ENCODE data around the gene HEXIM1.

Gene HEXIM1

GRCh38 chr17:45146890-45147580 is 1.2 kb upstream of the HEXIM1 start:
- peak; percentile 85 for DNase-seq (ENCODE audit: low read depth)

- DNase-seq (ENCODE audit: low read depth): peak; percentile 99
These were observed 593 bp upstream of the HEXIM1 start for GRCh38 chr17:45147581-45148182.

- DNase-seq (ENCODE audit: low read depth): peak; percentile 91
These were observed 878 bp downstream of the HEXIM1 start for GRCh38 chr17:45149037-45149668.

DNA sequence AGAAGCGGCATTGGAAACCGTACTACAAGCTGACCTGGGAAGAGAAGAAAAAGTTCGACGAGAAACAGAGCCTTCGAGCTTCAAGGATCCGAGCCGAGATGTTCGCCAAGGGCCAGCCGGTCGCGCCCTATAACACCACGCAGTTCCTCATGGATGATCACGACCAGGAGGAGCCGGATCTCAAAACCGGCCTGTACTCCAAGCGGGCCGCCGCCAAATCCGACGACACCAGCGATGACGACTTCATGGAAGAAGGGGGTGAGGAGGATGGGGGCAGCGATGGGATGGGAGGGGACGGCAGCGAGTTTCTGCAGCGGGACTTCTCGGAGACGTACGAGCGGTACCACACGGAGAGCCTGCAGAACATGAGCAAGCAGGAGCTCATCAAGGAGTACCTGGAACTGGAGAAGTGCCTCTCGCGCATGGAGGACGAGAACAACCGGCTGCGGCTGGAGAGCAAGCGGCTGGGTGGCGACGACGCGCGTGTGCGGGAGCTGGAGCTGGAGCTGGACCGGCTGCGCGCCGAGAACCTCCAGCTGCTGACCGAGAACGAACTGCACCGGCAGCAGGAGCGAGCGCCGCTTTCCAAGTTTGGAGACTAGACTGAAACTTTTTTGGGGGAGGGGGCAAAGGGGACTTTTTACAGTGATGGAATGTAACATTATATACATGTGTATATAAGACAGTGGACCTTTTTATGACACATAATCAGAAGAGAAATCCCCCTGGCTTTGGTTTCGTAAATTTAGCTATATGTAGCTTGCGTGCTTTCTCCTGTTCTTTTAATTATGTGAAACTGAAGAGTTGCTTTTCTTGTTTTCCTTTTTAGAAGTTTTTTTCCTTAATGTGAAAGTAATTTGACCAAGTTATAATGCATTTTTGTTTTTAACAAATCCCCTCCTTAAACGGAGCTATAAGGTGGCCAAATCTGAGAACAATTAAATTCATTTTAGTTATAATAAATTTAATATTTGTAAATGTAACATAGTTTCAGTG is 1.7 kb downstream of the HEXIM1 start:
- DNase-seq (ENCODE audit: low read depth): peak; percentile 78

- no peak for DNase-seq (ENCODE audit: low read depth)
These were observed 2.9 kb downstream of the HEXIM1 start for GRCh38 chr17:45150911-45151809.

DNA sequence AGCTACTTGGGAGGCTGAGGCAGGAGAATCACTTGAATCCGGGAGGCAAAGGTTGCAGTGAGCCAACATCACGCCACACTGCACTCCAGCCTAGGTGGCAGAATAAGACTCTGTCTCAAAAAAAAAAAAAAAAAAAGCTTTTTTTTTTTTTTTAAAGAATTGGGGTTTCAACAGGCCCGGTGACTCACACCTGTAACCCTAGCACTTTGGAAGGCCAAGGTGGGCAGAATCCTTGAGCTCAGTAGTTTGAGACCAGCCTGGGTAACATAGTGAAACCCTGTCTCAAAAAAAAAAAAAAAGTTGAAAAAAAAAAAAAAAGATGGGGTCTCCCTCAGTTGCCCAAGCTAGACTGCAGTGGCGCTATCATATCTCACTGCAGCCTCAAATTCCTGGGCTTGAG is 6.8 kb downstream of the HEXIM1 start:
- DNase-seq (ENCODE audit: low read depth): no peak

GRCh38 chr17:45155483-45155882 is 7.2 kb downstream of the HEXIM1 start:
- DNase-seq (ENCODE audit: low read depth): no peak

DNA sequence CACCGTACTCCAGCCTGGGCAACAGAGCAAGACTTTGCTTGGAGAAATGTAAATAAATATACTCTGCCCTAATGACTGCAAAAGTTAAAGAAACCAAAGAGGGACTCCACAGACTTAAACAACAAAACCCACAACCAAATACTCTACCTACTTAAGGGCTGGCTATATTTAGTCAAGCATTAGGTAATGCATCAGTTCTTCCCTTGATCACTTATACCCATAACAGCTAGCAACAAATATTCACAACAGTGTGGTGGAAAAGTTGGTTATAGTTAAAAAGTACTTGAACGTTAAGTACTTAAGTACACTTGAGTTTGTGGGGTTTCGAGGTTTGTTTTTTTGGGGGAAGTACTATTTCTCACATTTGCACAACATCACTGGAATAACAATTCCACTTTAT is 8.0 kb downstream of the HEXIM1 start:
- DNase-seq (ENCODE audit: low read depth): no peak

DNA sequence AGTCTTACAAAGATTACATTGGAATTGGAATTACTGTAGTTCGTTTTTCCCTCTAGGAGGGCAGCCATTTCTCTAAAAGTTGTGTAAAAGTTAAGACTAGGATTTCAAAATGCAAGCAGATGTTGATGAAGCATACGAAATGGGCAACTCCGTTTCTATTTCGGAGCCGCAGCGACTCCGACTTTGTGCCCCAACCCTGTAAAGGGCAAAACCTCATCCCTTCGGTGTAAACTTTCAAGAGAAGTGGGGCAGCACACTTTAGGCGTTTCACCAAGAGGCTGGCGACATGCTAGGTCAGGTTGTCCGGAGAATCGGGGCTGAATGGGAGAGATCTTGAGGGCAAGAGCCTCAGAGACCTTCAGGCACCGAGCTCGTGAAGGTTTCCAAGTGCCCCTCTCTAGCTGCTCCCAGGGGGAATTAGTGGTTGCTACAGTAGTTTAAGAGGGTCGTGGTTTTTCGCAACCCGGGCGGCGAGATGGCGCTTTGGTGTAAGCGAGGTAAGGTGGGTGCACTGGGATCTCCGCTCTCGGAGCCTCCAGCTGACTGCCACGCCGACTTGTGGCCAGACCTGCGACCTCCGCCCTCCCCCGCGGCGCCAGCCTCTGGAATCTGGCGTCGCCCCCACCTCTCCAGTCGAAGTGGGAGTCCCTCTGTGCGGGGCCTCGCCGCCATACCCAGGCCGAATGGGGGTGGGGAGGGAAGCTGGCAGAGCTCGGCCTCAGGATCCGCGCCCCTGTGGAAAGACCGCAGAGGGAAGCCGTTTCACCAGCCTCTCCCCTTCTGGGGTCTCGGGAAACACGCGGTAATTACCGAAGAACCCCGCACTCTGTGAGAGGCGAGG is 12.4 kb downstream of the HEXIM1 start:
- DNase-seq (ENCODE audit: low read depth): peak; percentile 77

- DNase-seq (ENCODE audit: low read depth): peak; percentile 100
These were observed 13.2 kb downstream of the HEXIM1 start, which contains the start of gene HEXIM2 for GRCh38 chr17:45161288-45162024. Gene HEXIM2 (plus strand): TSS chr17:45161875. CDS start chr17:45162794, 919 bp downstream.

GRCh38 chr17:45162025-45162687 is 13.9 kb downstream of the HEXIM1 start:
- no peak for DNase-seq (ENCODE audit: low read depth)

- DNase-seq (ENCODE audit: low read depth): no peak
These were observed 16.5 kb downstream of the HEXIM1 start for GRCh38 chr17:45164734-45165269.

DNA sequence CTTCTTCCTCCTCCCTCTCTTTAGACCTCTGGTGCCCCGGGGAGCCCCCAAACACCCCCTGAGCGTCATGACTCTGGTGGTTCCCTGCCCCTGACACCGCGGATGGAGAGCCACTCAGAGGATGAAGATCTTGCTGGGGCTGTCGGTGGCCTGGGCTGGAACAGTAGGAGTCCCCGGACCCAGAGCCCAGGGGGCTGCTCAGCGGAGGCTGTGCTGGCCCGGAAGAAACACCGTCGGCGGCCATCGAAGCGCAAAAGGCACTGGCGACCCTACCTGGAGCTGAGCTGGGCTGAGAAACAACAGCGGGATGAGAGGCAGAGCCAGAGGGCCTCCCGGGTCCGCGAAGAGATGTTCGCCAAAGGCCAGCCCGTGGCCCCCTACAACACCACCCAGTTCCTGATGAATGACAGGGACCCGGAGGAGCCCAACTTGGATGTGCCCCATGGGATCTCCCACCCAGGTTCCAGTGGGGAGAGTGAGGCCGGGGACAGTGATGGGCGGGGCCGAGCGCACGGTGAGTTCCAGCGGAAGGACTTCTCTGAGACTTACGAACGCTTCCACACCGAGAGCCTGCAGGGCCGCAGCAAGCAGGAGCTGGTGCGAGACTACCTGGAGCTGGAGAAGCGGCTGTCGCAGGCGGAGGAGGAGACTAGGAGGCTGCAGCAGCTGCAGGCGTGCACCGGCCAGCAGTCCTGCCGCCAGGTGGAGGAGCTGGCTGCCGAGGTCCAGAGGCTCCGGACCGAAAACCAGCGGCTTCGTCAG is 20.9 kb downstream of the HEXIM1 start:
- no peak for DNase-seq (ENCODE audit: low read depth)

- no peak for DNase-seq (ENCODE audit: low read depth)
These were observed 22.1 kb downstream of the HEXIM1 start for GRCh38 chr17:45170280-45170930.

GRCh38 chr17:45170931-45171337 is 22.7 kb downstream of the HEXIM1 start:
- peak; percentile 61 for DNase-seq (ENCODE audit: low read depth)

DNA sequence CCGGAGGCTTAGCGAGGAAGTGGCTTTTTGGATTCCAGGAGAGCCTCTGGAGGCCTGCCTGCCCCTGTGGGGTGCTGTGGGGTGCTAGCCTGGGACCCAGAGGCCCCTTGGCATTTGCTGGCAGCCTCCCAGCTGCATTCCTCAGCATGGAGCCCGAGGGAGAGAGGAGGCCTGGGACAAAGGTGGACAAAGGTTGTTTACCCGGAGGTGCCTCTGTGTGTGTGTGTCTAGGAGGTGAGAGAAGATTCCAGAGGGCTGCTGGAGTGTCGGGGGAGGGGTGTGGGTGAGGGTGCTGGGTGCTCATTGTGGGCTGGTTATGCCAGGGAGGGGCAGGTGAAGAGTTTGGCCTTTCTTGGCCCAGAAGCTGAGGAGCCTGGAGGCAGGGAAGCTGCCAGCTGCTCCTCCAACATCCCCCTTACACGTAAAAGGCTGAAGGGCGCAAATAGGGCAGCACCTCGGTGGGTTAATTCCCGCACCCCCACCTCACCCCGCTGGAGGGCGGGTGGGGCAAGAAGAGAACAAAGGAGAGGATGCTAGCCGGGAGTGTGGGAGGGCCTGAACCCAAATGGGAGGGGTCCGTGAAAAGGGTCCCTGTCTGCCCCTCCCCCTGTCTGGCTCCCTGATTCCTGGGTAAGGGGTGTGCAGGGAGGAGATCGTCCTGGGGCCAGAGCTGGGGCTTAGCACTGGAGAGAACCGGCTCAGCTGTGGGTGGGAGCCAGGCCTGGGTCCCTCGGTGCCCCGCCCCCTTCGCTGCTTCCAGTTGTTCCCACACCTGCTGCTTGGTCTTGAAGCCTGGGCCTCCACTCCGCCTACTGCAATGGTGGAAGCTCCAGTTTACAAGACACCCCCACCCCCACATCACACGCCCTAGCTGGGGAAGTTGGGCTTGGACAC is 23.3 kb downstream of the HEXIM1 start:
- peak; percentile 31 for DNase-seq (ENCODE audit: low read depth)
